GM21526 (cell line): ENCODE results near the gene FGF14.

Source experiments
- ATAC-seq: cut with Tn5 transposase; IDR thresholded peaks from one replicate; pipeline ENCODE4 v1.9.1; 2021; ENCODE audit warnings: moderate library complexity; ENCODE audit not compliant: unreplicated experiment, low FRiP score

Gene FGF14

DNA sequence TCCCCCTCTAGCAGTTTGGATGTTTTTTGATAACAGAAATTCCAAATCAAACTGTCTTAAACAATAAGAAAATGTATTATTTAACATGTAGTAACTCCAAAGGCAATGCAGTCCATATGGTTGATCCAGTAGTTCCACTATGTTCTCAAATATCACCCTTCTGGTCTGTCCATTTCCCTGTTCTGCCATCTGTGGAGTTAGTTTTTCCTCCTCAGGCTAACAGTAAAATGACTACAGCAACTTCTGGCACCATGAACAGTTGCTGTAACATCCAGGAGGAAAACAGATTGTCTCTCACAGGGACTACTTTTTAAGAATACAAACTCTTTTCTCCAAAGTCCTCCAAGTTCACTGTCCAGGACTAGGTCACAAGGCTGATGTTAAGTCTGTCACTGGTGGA lies 455.4 kb downstream of the FGF14 start:
- ATAC-seq = no peak

- no peak for ATAC-seq
Observed at GRCh38 chr13:101945435-101945834, 456.4 kb downstream of the FGF14 start.

DNA sequence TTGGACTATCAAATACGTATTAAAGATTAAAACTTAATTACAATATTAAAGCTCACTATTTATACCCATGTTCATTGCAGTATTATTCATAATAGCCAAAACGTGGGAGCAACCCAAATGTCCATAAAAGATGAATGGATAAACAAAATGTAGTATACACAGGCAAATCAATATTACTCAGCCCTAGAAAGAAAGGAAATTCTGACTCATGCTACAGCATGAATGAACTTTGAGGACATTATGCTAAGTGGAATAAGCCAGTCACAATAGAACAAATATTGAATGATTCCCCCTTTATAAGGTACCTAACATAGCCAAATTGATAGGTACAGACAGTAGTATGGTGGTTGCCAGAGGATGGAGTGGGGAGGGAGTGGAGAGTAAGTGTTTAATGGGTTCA lies 457.3 kb downstream of the FGF14 start:
- ATAC-seq = no peak

DNA sequence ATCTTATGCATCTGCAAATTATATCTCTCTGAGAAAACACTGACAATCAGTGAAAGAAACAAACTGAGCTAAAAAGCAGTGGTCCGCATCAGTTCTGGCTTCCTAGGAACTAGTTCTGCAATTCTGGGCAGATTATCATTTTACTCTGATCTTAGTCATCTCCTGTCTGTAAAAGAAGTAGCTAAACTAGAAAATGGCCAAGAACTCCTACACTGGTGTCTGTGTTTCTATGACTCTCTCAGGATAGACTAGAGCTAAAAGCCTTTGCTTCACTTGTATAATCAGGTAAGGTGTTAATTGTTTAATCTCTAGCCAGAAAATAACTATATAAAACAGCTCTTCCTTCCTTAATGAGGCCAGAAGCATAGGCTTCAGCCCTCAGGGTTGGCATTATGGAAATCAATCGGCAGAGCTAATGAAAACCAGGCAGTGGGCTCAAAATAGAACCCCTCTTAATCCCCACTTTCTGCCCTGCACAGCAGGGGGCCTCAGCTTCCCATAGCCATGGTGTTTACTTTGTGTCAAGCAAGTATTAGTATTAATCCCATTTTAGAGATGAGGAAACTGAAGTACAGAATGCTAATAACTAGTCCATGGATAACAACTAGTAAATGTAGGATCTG lies 459.2 kb downstream of the FGF14 start:
- no peak for ATAC-seq

GRCh38 chr13:101942038-101942437 lies 459.8 kb downstream of the FGF14 start:
- ATAC-seq = peak; percentile 74

DNA sequence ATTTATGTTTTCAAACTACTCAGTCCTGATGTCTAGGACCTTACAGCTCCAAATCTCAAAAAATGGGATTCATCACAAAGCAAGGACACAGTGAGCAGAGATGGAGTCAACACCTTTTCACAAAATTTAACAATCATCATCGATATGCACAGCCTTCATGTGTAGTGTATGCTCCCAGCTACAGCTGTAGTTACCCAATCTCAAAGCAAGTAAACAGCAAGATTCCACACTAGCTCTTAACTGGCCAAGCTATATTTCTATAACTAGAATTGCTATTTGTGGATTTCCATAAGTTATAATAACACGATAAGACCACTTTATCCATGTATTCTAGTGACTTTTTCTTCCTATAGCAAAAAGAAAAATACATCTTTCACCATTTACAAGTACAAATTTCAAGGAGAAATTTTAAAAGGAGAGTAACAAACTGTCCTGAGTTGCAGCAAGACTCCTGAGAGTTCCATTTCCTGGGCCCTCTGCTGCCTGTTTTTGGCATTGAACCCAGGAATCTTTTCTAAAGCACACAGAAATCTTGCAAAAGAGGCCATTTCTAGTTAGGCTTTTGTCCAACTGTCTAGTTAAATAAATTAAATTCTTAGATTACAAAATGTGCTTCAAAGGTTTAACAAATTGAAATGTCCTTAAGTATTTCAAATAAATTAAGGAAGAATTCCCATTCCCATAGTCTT lies 460.6 kb downstream of the FGF14 start:
- no peak for ATAC-seq

DNA sequence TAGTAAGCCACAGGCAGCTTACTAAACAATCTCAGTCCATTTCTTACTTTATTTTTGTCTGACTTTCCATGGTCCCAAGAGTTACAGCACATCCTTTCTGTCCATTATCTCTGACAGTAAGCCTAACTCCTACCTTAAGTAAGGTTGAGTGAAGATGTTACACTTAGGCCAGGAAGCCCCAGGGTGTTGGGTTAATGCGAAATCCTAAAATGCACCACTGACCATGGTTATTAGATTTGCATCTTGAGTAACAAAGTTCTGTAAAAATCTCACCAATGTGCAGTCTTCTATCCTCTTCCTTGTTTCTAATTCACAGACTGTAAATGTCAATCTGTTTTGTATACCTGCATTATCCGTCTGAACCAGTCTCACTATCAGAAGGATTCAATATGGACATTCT lies 462.5 kb downstream of the FGF14 start:
- no peak for ATAC-seq

DNA sequence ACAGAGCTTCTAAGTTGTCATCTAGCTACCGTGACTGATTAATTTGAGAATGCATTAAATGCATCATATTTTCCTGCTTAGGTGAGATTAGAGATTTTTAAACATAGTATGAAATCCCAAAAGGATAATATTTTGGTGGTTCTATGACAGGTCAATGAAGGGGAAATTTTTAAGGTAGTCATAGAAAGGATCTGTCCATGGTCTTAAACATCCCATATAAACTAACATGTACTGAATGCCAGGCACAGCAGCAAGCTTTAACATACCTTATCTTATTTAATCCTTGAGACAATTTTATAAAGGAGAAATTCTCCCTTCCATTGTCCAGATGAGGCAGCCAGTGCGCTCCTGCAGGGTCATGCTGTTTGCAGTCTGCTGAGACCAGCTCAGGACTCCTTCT lies 466.0 kb downstream of the FGF14 start:
- ATAC-seq = no peak

GRCh38 chr13:101931186-101931585 lies 470.7 kb downstream of the FGF14 start:
- ATAC-seq = no peak

DNA sequence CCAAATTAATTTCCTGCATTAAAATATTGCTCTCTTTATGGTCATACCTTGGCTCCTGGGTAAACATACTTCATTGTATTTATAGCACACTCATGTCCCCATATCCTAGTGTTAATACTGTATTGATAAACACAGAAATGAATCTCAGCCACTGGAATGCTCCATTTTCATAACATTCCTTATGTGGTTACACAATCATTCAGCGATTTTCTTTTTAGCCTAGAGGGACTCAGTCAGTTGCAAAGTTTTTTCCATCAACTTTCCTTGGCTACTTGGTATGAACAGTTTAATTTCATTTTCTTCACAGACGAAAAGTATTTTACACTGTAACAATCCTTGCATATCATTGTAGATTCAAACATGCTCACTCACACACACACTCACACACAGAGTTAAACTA lies 471.5 kb downstream of the FGF14 start:
- ATAC-seq = no peak

- ATAC-seq = no peak
Observed at GRCh38 chr13:101925731-101926130, 476.1 kb downstream of the FGF14 start.

DNA sequence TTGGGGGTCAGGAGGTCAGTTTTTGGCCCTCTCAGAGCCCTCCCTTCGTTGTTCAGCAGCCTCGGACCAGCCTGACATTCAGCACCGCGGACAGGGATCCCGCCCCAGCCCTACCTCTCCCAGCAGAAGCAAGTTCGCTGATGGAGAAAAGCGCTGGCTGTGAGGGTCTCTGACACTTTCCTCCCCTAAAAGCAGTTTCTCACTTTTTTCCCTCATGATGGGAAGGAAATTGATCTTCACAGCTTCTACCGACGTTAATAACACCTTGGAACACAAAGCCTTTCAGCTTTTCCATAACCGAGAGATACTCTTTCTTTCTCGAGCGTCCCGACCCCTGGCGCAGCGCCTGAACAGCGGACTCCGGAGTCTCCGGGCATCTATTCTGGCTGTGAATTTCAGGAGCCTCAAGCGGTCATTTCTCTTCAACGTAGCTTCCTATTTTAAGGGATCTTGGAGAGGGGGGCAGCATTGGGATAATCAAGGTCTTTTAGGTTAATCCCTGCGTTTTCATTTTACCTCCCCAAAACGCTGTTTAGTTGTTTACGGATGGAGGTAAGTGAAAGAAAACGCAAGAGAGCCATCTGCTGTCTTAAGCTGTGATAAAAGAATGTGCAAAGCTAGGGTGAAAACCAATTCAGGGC lies 482.2 kb downstream of the FGF14 start:
- ATAC-seq = no peak

DNA sequence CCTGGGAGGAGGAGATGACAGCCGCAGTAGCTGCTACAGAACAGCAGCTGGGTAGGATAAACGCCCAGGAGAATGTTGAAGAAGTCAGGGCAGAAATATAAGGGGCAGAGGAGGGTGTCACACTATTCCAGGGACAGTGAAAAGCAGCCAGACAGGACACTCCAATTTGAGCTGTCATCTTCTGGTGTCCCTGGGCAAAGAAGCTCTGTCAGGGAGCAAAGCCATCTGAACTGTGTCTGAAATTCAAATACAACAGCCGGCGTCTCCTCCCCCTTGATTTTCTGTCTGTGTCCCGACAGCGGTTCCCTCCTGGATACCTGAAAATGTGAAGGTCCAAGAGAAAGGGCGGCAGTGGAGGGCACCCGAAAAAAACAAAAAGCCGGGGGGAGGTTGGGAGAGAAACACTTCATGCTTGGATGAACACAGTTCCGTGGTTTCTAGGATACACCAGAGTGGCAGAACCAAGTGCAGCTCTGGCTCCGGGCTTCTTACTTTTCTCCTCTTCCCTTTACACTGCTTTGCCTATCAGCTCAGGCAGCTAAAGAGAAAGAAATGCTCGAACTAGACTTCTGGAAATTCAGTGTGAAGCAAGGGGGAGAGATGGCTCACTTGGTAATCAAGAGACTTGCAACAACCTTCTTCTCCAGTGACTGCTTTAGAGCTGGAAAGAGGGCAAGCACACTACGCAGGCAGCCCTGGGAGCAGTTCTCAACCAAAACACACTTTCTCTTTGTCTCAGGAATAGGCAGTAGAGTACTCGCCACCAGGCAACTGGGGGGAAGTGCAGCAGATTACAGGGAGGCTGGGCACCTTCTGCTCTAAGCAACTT lies 483.8 kb downstream of the FGF14 start:
- ATAC-seq = no peak

DNA sequence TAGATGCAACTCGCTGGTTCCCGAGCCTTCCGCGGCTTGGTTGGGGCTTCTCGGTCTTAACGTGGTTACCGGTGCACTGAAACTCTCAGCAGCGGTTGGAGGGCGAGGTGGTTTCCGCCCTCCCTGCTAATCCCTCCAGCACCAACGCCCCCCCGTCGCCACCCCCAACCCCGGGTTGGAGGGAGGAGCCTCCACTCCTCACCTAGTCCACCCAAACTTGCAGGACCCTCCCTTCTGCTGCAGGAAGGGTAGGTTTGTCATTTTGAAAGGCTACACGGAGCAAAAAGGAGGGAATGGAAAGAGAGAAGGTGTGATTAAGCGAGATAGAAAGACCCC lies 484.4 kb downstream of the FGF14 start:
- no peak for ATAC-seq

- no peak for ATAC-seq
Observed at GRCh38 chr13:101916775-101917474, 484.9 kb downstream of the FGF14 start.

GRCh38 chr13:101916108-101916774 lies 485.6 kb downstream of the FGF14 start:
- ATAC-seq = no peak

DNA sequence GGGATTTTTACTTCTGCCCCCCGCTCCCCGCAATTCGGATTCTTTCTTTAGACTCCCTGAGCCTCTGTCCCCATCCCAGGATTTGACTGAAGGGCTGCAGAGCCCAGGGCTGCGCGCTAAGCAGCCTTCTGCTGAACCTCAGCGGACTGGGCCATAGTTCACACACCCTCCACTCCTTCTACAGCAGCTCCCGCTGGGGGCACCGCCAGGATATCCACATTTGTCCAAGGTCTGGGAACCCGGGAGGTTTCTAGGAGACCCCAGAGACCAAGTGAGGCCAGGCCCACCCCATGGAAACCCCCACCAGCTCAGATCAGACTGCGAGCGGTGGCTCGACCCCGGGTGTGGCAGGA lies 486.1 kb downstream of the FGF14 start:
- ATAC-seq = no peak

DNA sequence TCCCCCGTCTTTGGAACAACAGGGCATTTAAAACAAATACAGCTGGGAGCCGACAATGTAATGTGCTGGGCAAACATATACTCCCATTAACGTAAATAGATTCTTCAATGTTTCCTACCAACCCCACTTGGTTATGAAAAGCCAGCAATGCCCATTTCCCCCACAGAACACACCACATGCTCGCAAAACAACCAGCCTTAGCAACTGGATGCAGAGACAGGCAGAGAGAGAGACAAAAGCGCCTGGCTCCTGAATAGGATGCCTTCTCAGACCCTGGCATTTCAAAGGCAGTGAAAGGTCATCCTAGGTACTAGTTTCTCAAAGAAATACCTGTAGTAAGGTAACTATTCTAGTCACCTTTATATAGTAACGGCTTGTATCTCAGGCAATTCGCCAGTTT lies 486.5 kb downstream of the FGF14 start:
- no peak for ATAC-seq

DNA sequence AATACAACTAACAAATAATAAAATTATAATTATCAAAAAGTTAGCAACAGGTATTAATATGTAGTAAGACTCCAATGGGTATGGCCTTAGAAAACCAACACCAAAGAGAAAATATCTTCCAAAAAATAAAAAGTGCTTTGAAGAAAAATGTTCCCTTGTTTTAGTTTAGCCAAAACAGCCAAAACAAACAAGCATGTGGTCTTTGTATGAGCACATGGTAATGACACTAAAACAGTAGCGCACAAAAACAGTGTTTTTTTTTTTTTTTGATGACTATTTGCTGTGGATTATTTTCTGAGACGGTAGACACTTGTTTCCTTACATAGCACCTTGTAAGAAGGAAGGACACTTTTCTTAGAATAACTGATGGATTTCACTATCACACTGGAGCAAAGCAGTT lies 490.1 kb downstream of the FGF14 start:
- ATAC-seq = no peak

DNA sequence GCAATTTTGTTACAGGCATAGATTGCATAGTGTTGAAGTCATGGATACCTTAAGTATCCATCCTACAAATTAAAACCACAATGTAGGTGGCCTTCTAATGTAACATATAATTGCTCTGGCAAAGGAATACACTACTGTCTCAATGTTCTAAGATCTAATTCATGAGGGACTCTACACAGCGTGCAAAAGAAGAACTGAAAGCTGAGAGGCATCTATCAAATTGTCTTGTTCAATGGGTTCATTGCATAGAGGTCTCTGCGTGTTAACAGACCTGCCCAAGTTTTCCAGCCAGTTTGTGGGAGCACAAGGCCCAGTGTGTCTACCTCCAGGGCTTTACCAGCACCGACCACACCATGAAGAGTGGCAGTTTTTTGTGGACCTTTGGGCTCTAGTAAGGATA lies 498.0 kb downstream of the FGF14 start:
- ATAC-seq = no peak
